Smooth muscle cell (in vitro differentiated cells): ENCODE data around the gene PSEN2. TPM values are rescaled to one million over a fixed set of nuclear protein-coding genes. Genes with fewer than 3 reads are reported as not detected.

Experiments
- DNase-seq: peaks from one replicate; lab custom pipeline; 2025; ENCODE audit not compliant: unreplicated experiment; lab: John Stamatoyannopoulos, UW
- H2AFZ ChIP-seq: fragments of 200-600 bp; sonication (generic); 2 replicates; pipeline ENCODE4 v1.6.0; 2016; ENCODE audit warnings: antibody characterized with exemption, low read depth, mild to moderate bottlenecking
- H3F3A ChIP-seq: fragments of 200-600 bp; sonication (generic); 2 replicates; pipeline ENCODE4 v1.6.0; 2017; ENCODE audit warnings: antibody characterized with exemption, low read depth
- H3K27ac ChIP-seq: fragments of 200-600 bp; sonication (generic); 2 replicates; pipeline ENCODE4 v1.5.1; 2016; ENCODE audit warnings: low read depth, mild to moderate bottlenecking
- H3K27me3 ChIP-seq: fragments of 200-600 bp; sonication (generic); 2 replicates; pipeline ENCODE4 v1.6.1; 2016; ENCODE audit warnings: low read depth, mild to moderate bottlenecking
- H3K36me3 ChIP-seq: fragments of 200-600 bp; sonication (generic); 2 replicates; pipeline ENCODE4 v1.5.1; 2016; ENCODE audit warnings: low read depth
- H3K4me1 ChIP-seq: fragments of 200-600 bp; sonication (generic); 2 replicates; pipeline ENCODE4 v1.5.1; 2016; ENCODE audit warnings: low read depth
- H3K4me2 ChIP-seq: fragments of 200-600 bp; sonication (generic); 2 replicates; pipeline ENCODE4 v1.6.0; 2016; ENCODE audit warnings: mild to moderate bottlenecking
- H3K4me3 ChIP-seq: fragments of 200-600 bp; sonication (generic); 2 replicates; pipeline ENCODE4 v1.5.1; 2016; ENCODE audit warnings: mild to moderate bottlenecking
- H3K79me2 ChIP-seq: fragments of 200-600 bp; sonication (generic); 2 replicates; pipeline ENCODE4 v1.6.0; 2016; ENCODE audit warnings: low read depth, mild to moderate bottlenecking
- H3K9ac ChIP-seq: fragments of 200-600 bp; sonication (generic); 2 replicates; pipeline ENCODE4 v1.6.0; 2016; ENCODE audit warnings: low read depth
- H3K9me3 ChIP-seq: fragments of 200-600 bp; sonication (generic); replicated peaks from 2 replicates; pipeline ENCODE4 v1.5.1; 2016; ENCODE audit warnings: low read depth
- H4K20me1 ChIP-seq: fragments of 200-600 bp; sonication (generic); 2 replicates; pipeline ENCODE4 v1.6.0; 2016; ENCODE audit warnings: low read depth
- WGBS: methylation state at CpG from one replicate; pipeline ENCODE4 v1.1.7; 2016; ENCODE audit warnings: low lambda C conversion rate; 5-methylcytosine and 5-hydroxymethylcytosine counted together
- polyA plus RNA-seq: library from polyadenylated mRNA; unstranded; fragments of >200 nt; fragmentation: Nextera tagmentation; extraction: Ambion mirVana; gene quantifications from 2 replicates; pipeline ENCODE4 v1.2.1, GENCODE V29; 2016
- total RNA-seq: library from RNA; depleted of rRNA; stranded (reverse); fragments of >200 nt; gene quantifications from 2 replicates; pipeline ENCODE4 v1.2.3, GENCODE V29; 2014
- TF ChIP-seq, protein P1 (sequence below): fragments of 200-600 bp; sonication (generic); IDR thresholded peaks from 2 replicates; pipeline ENCODE4 v1.5.1; 2017; ENCODE audit warnings: borderline replicate concordance, mild to moderate bottlenecking, antibody characterized with exemption; ENCODE audit not compliant: insufficient read depth, poor library complexity, severe bottlenecking

Gene PSEN2
- total and polyA plus RNA-seq, 2 experiments from 2014 or later = 3.5 to 5.7 TPM

DNA sequence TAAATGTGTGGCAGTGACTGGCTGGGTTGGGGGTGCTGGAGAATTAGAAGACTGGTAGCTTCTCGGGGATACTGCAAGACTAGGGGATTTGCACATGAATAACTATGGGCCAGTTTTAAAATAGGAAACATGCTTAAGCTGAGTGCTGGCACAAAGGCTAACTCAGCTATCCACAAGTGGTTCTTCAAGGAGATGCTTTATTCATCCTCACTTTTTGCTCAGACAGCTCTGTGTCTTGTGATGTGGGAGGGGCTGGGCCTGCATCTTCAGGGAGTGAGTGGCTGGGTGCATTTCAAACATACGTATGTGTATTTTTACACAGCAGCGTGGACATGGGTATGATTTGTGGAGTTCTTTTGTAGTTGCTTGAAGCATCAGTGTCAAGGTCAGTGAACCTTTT lies 72.0 kb downstream of the PSEN2 start:
- no peaks in the 10 kb centered on the region for H4K20me1 ChIP-seq
- H2AFZ ChIP-seq = no peak overlapping the region
- H3K9me3 ChIP-seq = no peaks in the 10 kb centered on the region
- H3K36me3 ChIP-seq = no peaks in the 10 kb centered on the region
- no peak overlapping the region for H3K4me2 ChIP-seq
- no peak overlapping the region for H3K9ac ChIP-seq
- H3F3A ChIP-seq = peaks cover 5% of the 10 kb centered on the region
- H3K27ac ChIP-seq = no peak overlapping the region
- WGBS = 89% methylated on average over 3 of the region's 3 CpGs
- H3K4me3 ChIP-seq = no peak overlapping the region
- DNase-seq = no peak
- H3K27me3 ChIP-seq = no peaks in the 10 kb centered on the region
- peaks cover 7% of the 10 kb centered on the region for H3K4me1 ChIP-seq
- TF ChIP-seq, protein P1, sequence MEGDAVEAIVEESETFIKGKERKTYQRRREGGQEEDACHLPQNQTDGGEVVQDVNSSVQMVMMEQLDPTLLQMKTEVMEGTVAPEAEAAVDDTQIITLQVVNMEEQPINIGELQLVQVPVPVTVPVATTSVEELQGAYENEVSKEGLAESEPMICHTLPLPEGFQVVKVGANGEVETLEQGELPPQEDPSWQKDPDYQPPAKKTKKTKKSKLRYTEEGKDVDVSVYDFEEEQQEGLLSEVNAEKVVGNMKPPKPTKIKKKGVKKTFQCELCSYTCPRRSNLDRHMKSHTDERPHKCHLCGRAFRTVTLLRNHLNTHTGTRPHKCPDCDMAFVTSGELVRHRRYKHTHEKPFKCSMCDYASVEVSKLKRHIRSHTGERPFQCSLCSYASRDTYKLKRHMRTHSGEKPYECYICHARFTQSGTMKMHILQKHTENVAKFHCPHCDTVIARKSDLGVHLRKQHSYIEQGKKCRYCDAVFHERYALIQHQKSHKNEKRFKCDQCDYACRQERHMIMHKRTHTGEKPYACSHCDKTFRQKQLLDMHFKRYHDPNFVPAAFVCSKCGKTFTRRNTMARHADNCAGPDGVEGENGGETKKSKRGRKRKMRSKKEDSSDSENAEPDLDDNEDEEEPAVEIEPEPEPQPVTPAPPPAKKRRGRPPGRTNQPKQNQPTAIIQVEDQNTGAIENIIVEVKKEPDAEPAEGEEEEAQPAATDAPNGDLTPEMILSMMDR = no peak
- no peaks in the 10 kb centered on the region for H3K79me2 ChIP-seq

DNA sequence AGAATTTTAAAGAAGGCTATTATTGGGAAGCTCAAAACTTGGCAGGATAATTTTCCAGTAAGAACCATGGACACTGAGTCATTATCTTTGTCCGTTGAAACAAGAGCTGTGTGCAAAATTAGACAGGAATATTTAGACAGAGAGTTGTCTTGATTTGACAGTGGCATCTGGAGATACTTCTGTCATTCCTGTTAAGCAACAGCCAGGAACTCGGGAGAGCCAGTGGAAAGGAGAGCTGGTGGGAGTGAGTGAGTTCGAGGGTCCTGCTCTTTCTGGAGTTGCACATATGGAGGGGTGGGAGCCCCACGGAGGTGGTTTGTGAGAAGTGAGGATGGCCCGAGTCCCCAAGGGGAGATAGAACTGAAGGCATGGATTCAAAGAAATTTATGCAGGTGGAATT lies 72.7 kb downstream of the PSEN2 start:
- no peaks in the 10 kb centered on the region for H4K20me1 ChIP-seq
- H3K79me2 ChIP-seq = no peaks in the 10 kb centered on the region
- WGBS = 86% methylated on average over 5 of the region's 5 CpGs
- no peaks in the 10 kb centered on the region for H3K36me3 ChIP-seq
- TF ChIP-seq, protein P1 = no peak
- peaks cover 7% of the 10 kb centered on the region for H3K4me1 ChIP-seq
- H3K9ac ChIP-seq = no peak overlapping the region
- no peak overlapping the region for H2AFZ ChIP-seq
- no peak for DNase-seq
- H3K4me2 ChIP-seq = no peak overlapping the region
- H3F3A ChIP-seq = peaks cover 5% of the 10 kb centered on the region
- H3K27me3 ChIP-seq = no peaks in the 10 kb centered on the region
- H3K9me3 ChIP-seq = no peaks in the 10 kb centered on the region
- no peak overlapping the region for H3K4me3 ChIP-seq
- H3K27ac ChIP-seq = no peak overlapping the region

DNA sequence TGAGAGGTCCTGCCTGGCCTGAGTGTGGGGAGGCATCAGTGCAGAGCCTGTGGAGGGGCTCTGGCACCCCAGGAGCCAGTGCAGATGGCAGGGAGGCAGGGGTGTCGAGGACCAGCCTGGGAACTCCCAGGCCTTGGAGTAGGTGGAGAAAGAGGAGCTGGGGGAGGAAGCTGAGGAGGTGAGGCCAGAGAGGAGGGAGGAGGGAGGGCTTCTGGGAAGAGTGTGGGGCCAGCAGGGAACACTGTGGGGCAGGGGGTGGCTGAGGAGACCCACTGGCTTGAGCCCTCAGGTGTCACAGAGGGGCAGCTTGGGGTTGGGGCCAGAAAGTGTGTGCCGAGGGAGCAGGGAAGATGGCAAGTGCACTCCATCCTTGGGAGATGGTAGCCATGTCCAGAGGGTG lies 73.5 kb downstream of the PSEN2 start:
- peaks cover 7% of the 10 kb centered on the region for H3K4me1 ChIP-seq
- no peaks in the 10 kb centered on the region for H3K27me3 ChIP-seq
- H3K4me3 ChIP-seq = no peak overlapping the region
- H2AFZ ChIP-seq = no peak overlapping the region
- TF ChIP-seq, protein P1 = no peak
- H4K20me1 ChIP-seq = no peaks in the 10 kb centered on the region
- no peaks in the 10 kb centered on the region for H3K79me2 ChIP-seq
- H3K9ac ChIP-seq = no peak overlapping the region
- H3F3A ChIP-seq = peaks cover under 1% of the 10 kb centered on the region
- H3K36me3 ChIP-seq = no peaks in the 10 kb centered on the region
- 81% methylated on average over 2 of the region's 2 CpGs for WGBS
- no peaks in the 10 kb centered on the region for H3K9me3 ChIP-seq
- H3K27ac ChIP-seq = no peak overlapping the region
- DNase-seq = no peak
- no peak overlapping the region for H3K4me2 ChIP-seq

DNA sequence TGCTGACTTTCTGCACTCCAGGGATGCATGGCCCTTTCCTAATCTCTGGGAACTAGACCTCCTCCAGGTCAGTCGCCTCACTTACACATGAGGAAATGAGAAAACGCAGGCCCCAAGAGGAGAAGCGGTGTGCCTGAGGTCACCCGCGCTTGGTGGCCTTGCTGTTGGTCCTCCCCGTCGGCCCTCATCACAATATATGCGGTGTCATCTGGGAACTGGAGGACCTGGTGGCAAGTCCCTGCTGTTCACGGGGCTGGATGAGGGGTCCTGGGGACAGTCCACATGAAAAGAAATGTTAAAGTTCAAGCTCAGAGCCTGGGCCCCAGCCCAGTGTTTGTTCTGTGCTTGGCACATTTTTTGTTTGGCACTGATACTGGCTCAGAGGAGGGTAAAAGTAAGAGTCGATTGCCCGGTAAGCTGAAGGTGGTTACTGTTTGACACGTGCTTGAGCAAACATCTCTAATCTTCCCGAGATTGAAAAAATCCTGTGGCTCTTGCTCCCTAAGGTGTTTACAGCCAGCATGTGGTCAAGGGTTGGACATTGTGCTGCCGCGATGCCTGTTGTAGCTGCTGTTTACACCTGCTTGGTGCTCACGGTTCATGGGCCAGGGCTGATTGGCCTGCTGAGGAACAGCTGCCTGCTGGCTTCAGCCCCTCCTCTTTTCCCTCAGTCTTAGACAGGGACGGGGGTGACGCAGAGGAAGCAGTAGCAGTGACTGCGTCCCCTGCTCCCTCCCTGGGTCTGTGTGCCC lies 74.9 kb downstream of the PSEN2 start:
- H3K9me3 ChIP-seq = no peaks in the 10 kb centered on the region
- H3K4me3 ChIP-seq = no peak overlapping the region
- no peaks in the 10 kb centered on the region for H4K20me1 ChIP-seq
- no peaks in the 10 kb centered on the region for H3K27me3 ChIP-seq
- no peak overlapping the region for H3K27ac ChIP-seq
- WGBS = 88% methylated on average over 19 of the region's 19 CpGs
- H2AFZ ChIP-seq = no peak overlapping the region
- no peaks in the 10 kb centered on the region for H3K36me3 ChIP-seq
- H3K9ac ChIP-seq = no peak overlapping the region
- H3F3A ChIP-seq = no peaks in the 10 kb centered on the region
- H3K4me1 ChIP-seq = peaks cover 6% of the 10 kb centered on the region
- DNase-seq = no peak
- H3K79me2 ChIP-seq = no peaks in the 10 kb centered on the region
- TF ChIP-seq, protein P1 = no peak
- no peak overlapping the region for H3K4me2 ChIP-seq
